SKM-1 (cell line): Measurements from ENCODE around the gene FRRS1.

ENCODE experiments used
- DNase-seq: peaks from one replicate; lab custom pipeline; 2025; ENCODE audit not compliant: unreplicated experiment; lab: John Stamatoyannopoulos, UW

FRRS1 gene

DNA sequence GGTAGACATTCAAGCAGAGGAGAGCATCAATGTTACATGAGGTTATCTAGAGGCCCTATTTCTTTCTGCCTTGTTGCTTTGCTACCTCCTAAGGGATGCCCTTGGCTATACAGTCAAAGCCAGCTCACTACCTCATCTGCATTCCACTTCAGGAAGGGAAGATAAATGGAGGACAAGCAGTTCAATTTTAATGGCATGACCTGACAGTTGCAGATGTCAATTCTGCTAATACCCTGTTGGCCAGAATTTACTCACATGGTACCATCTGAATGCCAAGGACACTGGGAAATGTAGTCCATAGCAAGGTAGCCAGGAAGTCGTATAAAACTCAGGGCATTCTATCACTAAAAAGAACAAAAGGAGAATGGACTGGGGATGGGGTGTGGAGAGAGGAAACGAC is 89.0 kb downstream of the FRRS1 start:
- no peak for DNase-seq

- no peak for DNase-seq
These were observed 89.6 kb downstream of the FRRS1 start for GRCh38 chr1:99676876-99677275.

- no peak for DNase-seq
These were observed 90.4 kb downstream of the FRRS1 start for GRCh38 chr1:99675994-99676393.

GRCh38 chr1:99675292-99675691 is 91.1 kb downstream of the FRRS1 start:
- DNase-seq, result no peak

- DNase-seq, result no peak
These were observed 92.0 kb downstream of the FRRS1 start for GRCh38 chr1:99674115-99675064.

DNA sequence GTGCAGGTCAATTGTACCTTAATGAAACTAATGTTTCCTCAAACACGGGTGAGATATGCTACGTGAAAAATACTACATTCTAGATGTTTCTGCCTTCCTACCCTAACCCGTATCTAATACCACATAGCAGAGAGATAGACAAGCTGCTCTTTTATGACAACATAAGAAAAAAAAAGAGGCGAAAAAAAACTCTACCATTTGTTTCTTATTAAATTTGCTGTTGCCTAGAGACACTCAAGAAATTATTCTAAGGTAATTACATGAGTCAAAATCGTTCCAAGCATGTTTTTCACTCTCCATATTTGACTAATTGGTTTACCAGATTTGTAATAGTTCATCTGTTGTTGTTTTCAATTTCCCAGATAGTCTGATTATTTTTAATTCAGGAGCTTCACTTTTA is 93.1 kb downstream of the FRRS1 start:
- DNase-seq, result no peak

- DNase-seq, result no peak
These were observed 93.8 kb downstream of the FRRS1 start for GRCh38 chr1:99672530-99673213.

- DNase-seq, result no peak
These were observed 94.4 kb downstream of the FRRS1 start for GRCh38 chr1:99672038-99672437.

GRCh38 chr1:99670583-99670982 is 95.9 kb downstream of the FRRS1 start:
- DNase-seq, result no peak

DNA sequence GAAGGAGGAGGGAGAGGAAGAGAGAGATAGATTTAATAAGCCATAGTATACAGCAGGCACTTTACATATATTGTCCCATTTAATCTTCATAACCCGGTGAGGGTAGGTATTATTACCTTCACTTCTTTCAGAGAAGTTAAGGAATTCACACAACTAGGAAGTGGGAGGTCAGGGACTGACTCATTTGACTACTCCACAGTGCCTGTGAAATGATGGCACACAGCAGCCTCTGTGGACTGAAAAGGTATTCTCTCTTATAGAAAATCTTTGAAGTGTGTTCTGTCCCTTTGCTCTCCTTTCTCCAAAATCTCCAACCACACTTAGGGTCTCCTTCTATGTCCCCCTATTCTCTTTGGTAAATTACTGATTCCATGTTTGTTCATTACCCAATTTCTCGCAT is 96.6 kb downstream of the FRRS1 start:
- no peak for DNase-seq

- DNase-seq, result no peak
These were observed 97.1 kb downstream of the FRRS1 start for GRCh38 chr1:99669376-99669775.

DNA sequence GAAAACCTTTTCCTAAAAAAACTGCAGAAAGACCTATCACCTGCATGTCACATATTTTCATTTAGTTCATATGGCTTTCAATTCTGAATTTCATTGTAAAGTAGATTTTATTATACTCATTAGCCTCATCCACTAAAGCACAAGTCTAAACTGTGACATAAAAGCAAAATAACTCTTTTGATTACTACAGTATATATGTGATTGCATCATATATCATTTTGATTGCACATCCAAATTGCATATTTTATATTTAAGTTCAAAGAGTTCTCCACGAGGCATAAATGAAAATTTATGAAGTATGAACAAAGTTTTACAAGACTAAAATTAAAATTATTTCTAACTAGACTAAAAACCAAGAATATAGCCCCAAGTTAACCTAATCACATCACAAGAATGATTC is 101.2 kb downstream of the FRRS1 start:
- no peak for DNase-seq

GRCh38 chr1:99663501-99663900 is 102.9 kb downstream of the FRRS1 start:
- DNase-seq, result no peak

DNA sequence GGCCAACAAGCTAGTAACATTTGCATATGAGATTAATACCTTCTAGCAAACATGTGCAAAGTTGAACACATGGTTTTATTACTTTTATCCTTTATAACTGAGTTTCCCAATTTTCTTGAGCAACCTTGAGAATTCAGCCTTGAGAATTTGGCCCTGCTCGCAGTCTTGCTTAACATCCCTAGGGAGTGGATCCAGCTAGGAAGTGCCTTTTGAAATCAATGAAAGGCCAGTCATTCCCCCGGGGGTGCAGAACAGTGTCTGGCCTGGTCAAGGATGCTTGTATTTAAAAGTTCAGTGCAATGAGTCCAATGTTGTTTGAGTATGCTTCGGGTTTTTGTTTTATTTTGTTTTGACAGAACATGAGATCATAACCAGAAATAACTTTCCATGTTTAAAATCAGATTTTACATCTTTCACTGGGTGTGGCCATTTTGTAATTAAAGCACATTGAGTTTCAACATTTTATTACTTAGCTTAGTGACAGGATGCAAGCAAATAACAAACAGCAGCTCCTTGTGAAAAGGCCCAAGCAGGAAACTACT is 103.8 kb downstream of the FRRS1 start:
- no peak for DNase-seq

- peak; percentile 30 for DNase-seq
These were observed 104.7 kb downstream of the FRRS1 start for GRCh38 chr1:99661780-99662179.

GRCh38 chr1:99660496-99660895 is 105.9 kb downstream of the FRRS1 start:
- DNase-seq, result no peak

GRCh38 chr1:99659755-99660210 is 106.7 kb downstream of the FRRS1 start:
- DNase-seq, result no peak
